Measurements from ENCODE around the gene ZNF423.

ZNF423 gene

GRCh38 chr16:49824593-49824992, 31.3 kb downstream of the ZNF423 start:
- no peak for DNase-seq (ENCODE audit: low spot score)

GRCh38 chr16:49822649-49823370, 33.1 kb downstream of the ZNF423 start:
- DNase-seq (ENCODE audit: low spot score) = no peak

DNA sequence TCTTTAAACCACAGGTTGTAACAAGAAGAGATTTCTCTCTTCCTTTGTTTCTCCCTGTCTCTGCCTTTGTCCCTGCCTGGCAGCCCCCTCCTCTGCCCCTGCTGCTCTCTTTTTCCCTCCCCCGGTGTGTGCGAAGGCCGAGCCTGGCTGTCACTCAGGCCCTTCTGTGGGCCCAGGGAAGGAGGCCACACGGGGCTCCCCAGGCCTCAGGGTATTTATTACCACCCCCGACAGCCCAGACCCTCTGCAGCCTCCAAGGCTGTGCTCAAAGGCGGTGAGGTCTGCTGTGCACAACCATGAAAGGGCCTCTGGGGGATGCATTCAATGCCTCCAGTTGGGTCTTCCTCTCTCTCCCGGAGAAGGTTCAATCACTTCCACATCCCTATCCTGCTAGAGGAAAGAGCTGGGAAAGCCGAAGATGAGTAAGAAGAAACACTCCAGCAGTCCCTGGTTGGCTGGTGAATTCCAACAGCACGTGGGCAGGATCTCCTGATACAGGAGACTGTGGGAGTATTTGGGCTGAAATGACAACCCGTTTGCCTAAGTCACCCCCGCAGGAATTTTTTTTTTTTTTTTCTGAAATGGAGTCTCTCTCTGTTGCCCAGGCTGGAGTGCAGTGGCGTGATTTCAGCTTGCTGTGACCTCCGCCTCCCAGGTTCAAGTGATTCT, 34.2 kb downstream of the ZNF423 start:
- no peak for DNase-seq (ENCODE audit: low spot score)

- no peak for DNase-seq (ENCODE audit: low spot score)
These were observed 34.8 kb downstream of the ZNF423 start for GRCh38 chr16:49821156-49821555.

DNA sequence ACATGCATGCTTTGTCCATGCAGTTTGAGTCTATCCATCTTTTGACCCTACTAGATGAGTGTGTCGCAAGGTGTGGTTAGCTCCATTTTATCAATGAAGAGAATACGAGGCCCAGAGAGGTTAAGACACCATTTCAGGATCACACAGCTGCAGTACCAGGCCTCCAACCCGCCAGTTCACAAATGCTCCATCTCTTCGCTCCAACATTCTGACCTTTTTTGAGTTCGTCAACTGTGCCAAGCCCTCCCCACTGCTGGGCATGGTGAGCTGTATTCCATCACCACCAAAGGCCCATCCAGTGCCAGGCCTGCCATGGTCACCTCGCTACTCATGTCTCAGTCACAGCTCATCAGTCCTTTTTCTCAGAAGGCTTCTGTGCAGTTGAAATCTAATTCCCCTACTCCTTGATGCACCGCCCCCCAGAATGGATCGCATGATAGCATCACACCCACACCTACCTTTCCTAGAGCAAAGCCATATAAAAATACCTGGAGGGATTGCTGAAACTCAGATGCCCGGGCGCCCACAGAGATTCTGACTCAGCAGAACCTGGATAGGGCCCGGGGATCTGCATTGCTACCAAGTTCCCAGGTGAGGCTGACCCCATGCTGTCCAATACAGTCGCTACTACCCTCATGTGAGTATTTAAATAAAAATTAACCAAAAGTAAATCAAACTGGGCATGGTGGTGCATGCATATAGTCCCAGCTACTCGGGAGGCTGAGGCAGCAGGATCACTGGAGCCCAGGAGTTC, 38.0 kb downstream of the ZNF423 start:
- no peak for DNase-seq (ENCODE audit: low spot score)

GRCh38 chr16:49816875-49817274, 39.0 kb downstream of the ZNF423 start:
- no peak for DNase-seq (ENCODE audit: low spot score)

- no peak for DNase-seq (ENCODE audit: low spot score)
These were observed 44.1 kb downstream of the ZNF423 start for GRCh38 chr16:49811644-49812334.

DNA sequence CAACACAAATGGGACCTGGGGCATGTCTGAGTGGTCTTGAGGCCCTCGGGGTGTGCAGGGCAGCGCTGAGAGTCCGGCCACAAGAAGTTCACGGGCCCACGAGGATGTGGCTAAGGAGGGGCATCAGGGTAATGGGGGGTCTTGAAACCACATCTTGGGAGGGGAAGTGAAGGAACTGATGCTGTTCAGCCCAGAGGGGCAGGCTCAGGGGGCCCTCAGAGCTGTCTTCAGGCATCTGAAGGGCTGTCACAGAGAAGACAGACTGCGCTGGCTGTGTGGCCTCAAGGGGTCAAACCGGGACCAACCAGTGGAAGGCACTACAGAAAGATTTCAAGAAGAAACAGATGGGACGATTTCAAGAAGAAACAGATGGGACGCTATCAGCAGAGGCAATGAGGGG, 45.1 kb downstream of the ZNF423 start:
- DNase-seq (ENCODE audit: low spot score) = no peak

DNA sequence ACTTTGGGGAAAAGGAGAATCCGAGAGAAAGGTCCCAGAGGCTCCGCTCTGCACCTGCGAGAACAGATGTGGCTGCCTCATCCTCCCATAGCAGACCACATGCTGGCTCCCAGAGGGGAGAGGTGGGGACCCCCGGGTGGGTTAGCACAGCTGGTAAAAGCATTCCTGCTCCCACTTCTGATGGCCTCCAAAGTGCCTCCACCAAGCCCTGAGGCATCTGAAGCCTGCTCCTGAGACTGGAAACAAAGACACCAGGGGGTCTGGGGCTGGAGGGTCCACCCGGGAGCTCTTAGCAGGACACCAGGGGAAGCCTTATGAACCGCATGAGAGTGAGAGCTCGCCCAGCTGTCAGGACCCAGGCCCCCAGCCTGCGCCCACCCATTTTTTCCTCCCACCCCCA, 46.4 kb downstream of the ZNF423 start:
- no peak for DNase-seq (ENCODE audit: low spot score)

DNA sequence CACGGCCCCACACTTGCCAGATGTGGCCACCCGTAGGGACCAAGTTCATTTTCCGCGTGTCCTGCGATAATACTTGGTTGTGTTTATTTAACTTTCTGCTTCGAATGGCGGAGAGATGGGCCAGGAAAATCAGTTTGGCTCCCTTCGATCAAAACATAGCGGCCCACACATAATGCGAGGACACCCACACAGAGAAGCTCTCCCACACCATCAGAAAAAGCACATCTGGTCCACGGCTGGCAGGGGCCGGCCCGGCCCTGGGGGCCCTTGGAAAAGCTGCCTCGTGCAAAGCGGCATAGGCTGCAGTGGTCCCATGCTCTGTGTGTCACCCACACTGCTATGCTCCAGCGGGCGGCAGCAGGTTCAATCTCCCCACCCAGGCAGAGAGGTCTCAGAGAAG, 46.9 kb downstream of the ZNF423 start:
- DNase-seq (ENCODE audit: low spot score) = no peak

GRCh38 chr16:49806446-49806845, 49.5 kb downstream of the ZNF423 start:
- no peak for DNase-seq (ENCODE audit: low spot score)

DNA sequence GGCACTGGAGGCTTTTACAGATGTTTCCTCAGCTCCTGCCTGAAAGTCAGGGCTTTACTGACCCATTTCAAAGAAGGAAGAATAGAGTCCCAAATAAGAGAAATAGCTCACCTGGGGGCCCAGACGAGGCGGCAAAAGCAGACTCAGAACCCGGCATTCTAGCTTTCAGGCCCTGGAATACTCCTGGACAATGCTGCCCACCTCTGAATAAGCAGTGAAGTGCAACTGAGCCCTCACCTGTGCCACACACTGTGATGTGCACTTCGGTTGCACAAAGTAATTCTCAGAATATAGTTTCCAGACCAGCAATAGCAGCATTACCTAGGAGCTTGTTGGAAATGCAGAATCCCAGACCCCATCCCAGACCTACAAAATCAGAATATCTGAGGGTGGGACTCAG, 54.6 kb downstream of the ZNF423 start:
- DNase-seq (ENCODE audit: low spot score) = no peak

DNA sequence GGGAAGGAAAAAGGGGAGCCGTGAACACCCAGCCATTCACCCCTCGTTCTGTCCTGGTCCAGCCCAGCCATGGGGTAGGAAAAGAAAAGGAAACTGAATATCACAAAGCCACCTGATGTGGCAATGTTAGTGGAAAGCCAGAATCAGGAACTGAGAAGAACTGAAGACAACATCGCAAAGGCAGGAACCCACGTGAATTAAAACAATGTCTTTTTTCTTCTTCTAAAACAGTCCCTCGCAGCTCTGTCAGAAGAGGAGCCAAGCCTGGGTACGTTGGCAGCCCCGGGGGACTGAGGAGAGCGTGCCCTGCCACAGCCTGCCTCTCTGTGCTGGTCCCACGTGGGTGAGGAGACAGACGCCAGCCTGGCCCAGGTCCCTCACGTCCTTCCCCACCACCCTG, 55.0 kb downstream of the ZNF423 start:
- no peak for DNase-seq (ENCODE audit: low spot score)

DNA sequence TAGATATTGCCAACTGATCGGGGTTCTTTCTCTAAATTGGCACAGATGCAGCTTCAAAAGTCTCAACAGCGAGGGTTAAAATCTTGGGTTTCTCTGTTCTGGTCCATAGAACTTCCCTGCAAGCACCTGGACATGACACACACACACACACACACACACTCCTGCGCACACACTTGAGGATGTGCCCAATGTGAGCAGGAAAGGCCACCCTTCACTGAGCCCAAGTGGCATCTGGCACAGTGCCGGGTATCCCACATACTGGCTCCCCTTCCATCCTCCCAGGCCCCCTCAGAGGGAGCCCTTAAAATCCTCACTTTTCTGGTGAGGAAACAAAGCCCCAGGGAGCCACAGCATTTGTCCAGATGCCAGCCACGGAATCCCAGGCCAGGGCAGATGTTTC, 55.5 kb downstream of the ZNF423 start:
- DNase-seq (ENCODE audit: low spot score) = no peak

DNA sequence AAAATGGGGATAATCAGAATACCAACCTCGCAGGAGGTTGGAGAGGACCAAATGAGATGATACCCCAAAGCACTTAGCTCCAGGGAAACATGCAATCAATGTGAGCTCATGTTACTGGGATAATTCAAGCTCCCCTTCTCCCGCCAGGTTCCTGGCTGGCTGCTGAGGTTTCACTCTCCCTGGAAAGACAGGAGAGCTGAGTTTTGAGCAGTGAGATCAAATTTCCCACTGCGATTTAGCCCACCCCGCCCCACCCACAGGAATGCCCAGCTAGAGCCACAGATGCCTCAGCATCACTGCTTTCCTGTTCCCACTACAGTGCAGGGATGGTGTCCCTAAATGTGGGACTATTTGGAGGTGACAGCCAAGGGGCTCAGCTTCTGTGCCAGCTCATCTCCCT, 56.7 kb downstream of the ZNF423 start:
- no peak for DNase-seq (ENCODE audit: low spot score)

- DNase-seq (ENCODE audit: low spot score) = no peak
These were observed 60.4 kb downstream of the ZNF423 start for GRCh38 chr16:49795513-49795912.

DNA sequence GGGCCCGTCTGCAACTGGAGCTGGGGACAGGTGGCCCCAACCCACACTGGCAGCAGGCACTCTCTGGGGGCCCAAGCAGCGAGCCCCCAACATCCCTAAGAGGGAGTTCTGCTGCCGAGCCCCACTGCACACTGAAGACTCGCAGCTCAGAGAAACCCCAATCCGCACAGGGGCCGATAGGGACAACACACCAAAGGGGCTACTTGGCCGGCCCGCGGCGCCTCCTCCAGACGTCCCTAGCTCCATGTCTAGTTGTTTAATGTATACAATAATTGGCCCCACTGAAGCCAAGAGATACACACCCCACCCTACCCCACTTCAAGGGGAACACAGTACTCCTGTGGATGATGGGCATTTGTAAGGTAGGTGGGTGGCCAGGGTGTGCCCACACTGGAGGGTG, 62.7 kb downstream of the ZNF423 start:
- DNase-seq (ENCODE audit: low spot score) = no peak

GRCh38 chr16:49789616-49790015, 66.3 kb downstream of the ZNF423 start:
- DNase-seq (ENCODE audit: low spot score) = no peak

DNA sequence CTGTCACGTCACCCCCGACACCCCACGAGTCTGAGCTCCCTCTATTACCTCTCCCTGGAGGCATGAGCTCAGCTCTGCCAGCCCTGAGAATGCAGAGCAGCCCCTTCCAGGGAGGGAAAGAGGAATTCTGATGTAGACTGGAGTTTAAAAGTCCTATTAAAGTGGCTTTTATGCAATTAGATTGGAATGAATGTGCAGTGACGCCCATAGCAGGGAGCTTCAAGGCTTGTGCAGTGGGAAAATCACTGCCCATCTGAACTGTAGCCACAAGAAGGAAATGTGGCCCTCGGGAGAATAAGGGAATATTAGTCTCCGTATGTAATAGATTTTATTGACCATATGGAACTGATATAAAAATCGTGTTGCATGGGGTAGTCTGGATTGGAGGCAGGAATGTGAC, 66.9 kb downstream of the ZNF423 start:
- DNase-seq (ENCODE audit: low spot score) = no peak

DNA sequence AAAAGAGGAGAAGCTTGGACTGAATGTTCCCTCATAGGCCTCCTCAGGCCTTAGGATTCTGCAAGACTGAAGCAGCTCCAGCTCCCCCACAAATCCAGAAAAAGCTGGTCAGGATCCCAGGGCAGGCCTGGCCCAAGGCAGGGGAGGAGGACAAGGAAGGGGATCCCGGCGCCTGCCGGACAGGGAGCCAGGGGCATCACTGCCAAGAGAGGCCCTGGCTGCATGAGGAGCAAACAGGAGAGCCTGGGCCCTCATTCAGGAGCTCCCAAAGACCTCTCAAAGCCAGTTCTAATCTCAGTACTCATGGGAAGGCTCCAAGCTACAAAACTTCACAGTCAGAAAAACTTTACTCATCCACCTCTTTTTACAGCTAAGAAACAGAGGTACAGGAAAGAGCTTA, 67.3 kb downstream of the ZNF423 start:
- no peak for DNase-seq (ENCODE audit: low spot score)

DNA sequence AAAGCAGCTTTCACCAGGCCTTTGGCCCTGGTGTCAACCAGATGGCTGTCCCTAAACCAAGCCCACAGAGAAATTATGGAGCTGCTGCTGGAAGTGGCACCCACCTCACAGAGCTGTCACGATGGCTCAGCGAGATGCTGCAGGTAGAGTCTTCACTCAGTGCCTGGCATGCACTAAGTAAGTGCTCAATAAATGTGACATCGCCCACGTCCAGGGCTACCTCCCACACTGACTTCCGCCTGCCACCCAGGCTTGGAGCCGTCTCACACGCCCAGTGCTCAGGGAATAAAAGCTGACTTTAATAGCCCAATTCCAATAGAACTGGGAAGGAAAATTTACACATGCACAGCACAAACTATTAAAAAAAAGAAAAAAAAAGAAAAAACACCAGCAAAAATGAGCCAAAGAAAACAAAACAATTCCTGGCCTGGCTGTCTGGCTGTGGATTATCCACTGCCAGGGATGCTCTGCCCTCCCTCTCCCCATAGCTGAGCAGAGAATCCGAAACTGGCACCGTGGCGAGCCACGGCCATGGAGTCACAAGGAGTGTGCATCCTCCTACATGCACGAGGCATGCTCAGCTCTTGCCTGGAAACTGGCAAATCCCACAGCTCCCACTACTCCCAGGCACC, 68.9 kb downstream of the ZNF423 start:
- no peak for DNase-seq (ENCODE audit: low spot score)

- no peak for DNase-seq (ENCODE audit: low spot score)
These were observed 69.9 kb downstream of the ZNF423 start for GRCh38 chr16:49785970-49786369.
